GM12878 (cell line): ENCODE measurements around the gene AQP9. TPM values are rescaled to one million over a fixed set of nuclear protein-coding genes. Genes with fewer than 3 reads are reported as not detected.

Experiments used
- ATAC-seq: fragments of 200-7000 bp; cut with Tn5 transposase; 3 replicates; pipeline ENCODE4 v1.9.1; 2020; ENCODE audit warnings: mild to moderate bottlenecking, moderate library complexity
- BruUV-seq: library from RNA; stranded (reverse); fragments of 400-500 nt; replicated peaks from 2 replicates; lab custom pipeline; 2021; lab: Mats Ljungman, UMichigan
- CTCF ChIA-PET: fragments of 300-600 bp; sonication (Branson Sonifier 250); formaldehyde crosslinking; extraction: SDS; loops from one replicate; lab custom pipeline; 2021; ENCODE audit warnings: inconsistent platforms; lab: Yijun Ruan, JAX
- POLR2A ChIA-PET: fragments of 350-600 bp; formaldehyde crosslinking; extraction: SDS; loops from one replicate; lab custom pipeline; 2021; ENCODE audit warnings: inconsistent platforms; lab: Charles Lee
- RAD21 ChIA-PET: fragments of 300-600 bp; sonication (Branson Sonifier 250); formaldehyde crosslinking; loops from one replicate; lab custom pipeline; 2023; ENCODE audit warnings: antibody characterized with exemption; ENCODE audit not compliant: unreplicated experiment; lab: Charles Lee
- SMC1A ChIA-PET: fragments of 300-600 bp; sonication (Branson Sonifier 250); formaldehyde crosslinking; loops from one replicate; lab custom pipeline; 2023; ENCODE audit not compliant: unreplicated experiment, uncharacterized antibody; lab: Charles Lee
- DNase-seq: peaks from one replicate; pipeline ENCODE4 v3.0.0-alpha.2; 2011; ENCODE audit warnings: low read depth, low spot score
- FAIRE-seq: peaks from 3 replicates; lab custom pipeline; 2011; peaks lifted over from hg19 to GRCh38; lab: Jason Lieb, UNC
- H2AFZ ChIP-seq: 2 replicates; pipeline ENCODE4 v1.6.0; 2011; ENCODE audit warnings: low read depth, low read length, control low read depth; ENCODE audit not compliant: control insufficient read depth
- H3K27ac ChIP-seq: 2 replicates; pipeline ENCODE4 v1.5.1; 2011; ENCODE audit warnings: control low read depth; ENCODE audit not compliant: control insufficient read depth, insufficient read depth
- H3K27me3 ChIP-seq, 2 experiments: replicated peaks in 1 of 2; 2 replicates each; pipeline versions ENCODE4 v1.6.0 to v1.6.1; 2011; ENCODE audit warnings: low read length in 1 of 2; ENCODE audit not compliant: control insufficient read depth in 2 of 2, insufficient read depth in 2 of 2
- H3K36me3 ChIP-seq, 2 experiments: 2 replicates each; pipeline ENCODE4 v1.5.1; 2011; ENCODE audit warnings: low read length in 1 of 2; ENCODE audit not compliant: control insufficient read depth in 2 of 2, insufficient read depth in 2 of 2
- H3K4me1 ChIP-seq: 2 replicates; pipeline ENCODE4 v1.6.1; 2011; ENCODE audit warnings: mild to moderate bottlenecking, low read length, moderate library complexity, mixed read lengths; ENCODE audit not compliant: control insufficient read depth, insufficient read depth
- H3K4me2 ChIP-seq: 2 replicates; pipeline ENCODE4 v1.6.0; 2011; ENCODE audit warnings: control low read depth; ENCODE audit not compliant: control insufficient read depth, insufficient read depth
- H3K4me3 ChIP-seq: fragments of 200-600 bp; sonication (generic); 2 replicates; pipeline ENCODE4 v1.5.1; 2016
- H3K79me2 ChIP-seq: 2 replicates; pipeline ENCODE4 v1.6.0; 2011; ENCODE audit warnings: low read length; ENCODE audit not compliant: control insufficient read depth, insufficient read depth
- H3K9ac ChIP-seq: 2 replicates; pipeline ENCODE4 v1.8.0; 2011; ENCODE audit warnings: low read length, control low read depth, mixed read lengths; ENCODE audit not compliant: control insufficient read depth, insufficient read depth
- H3K9me3 ChIP-seq: replicated peaks from 3 replicates; pipeline ENCODE4 v1.5.1; 2011; ENCODE audit warnings: mild to moderate bottlenecking, low read length; ENCODE audit not compliant: control insufficient read depth, insufficient read depth
- H4K20me1 ChIP-seq: 2 replicates; pipeline ENCODE4 v1.6.0; 2011; ENCODE audit not compliant: control insufficient read depth, insufficient read depth
- CBX5 ChIP-seq: sonication (generic); IDR thresholded peaks from 2 replicates; pipeline ENCODE4 v1.6.1; 2016; ENCODE audit warnings: low read depth, moderate library complexity, mild to moderate bottlenecking, inconsistent platforms
- DPF2 ChIP-seq: fragments of 450-650 bp; IDR thresholded peaks from 2 replicates; pipeline ENCODE4 v1.6.1; 2017; ENCODE audit warnings: mild to moderate bottlenecking
- JUND ChIP-seq: IDR thresholded peaks from 2 replicates; pipeline ENCODE4 v1.6.1; 2012; ENCODE audit warnings: low read depth, mild to moderate bottlenecking, low read length, improper control_type of control experiment, moderate library complexity
- KLF5 ChIP-seq: fragments of 450-650 bp; IDR thresholded peaks from 2 replicates; pipeline ENCODE4 v1.6.1; 2014; ENCODE audit warnings: mild to moderate bottlenecking; ENCODE audit not compliant: partially characterized antibody
- NR2C1 ChIP-seq: fragments of 450-650 bp; IDR thresholded peaks from 2 replicates; pipeline ENCODE4 v1.6.1; 2017; ENCODE audit warnings: antibody characterized with exemption, mild to moderate bottlenecking, moderate library complexity
- NRF1 ChIP-seq: conservative IDR thresholded peaks from 2 replicates; pipeline ENCODE4 v1.6.1; 2011; ENCODE audit warnings: mild to moderate bottlenecking, low read depth, low read length, improper control_type of control experiment
- POU2F2 ChIP-seq: IDR thresholded peaks from 3 replicates; pipeline ENCODE4 v1.6.1; 2011; ENCODE audit warnings: low read depth, mild to moderate bottlenecking, low read length, borderline replicate concordance
- RAD51 ChIP-seq: fragments of 450-650 bp; IDR thresholded peaks from 2 replicates; pipeline ENCODE4 v1.6.1; 2016; ENCODE audit warnings: moderate library complexity, mild to moderate bottlenecking, inconsistent platforms
- SMAD5 ChIP-seq: IDR thresholded peaks from 2 replicates; pipeline ENCODE4 v1.6.1; 2016; ENCODE audit warnings: antibody characterized with exemption, low read depth
- SREBF1 ChIP-seq: IDR thresholded peaks from 2 replicates; pipeline ENCODE4 v1.6.1; 2012; ENCODE audit warnings: mild to moderate bottlenecking, low read length
- WRNIP1 ChIP-seq: IDR thresholded peaks from 2 replicates; pipeline ENCODE4 v1.6.1; 2011; ENCODE audit warnings: low read depth, low read length, improper control_type of control experiment, borderline replicate concordance
- WGBS: methylation state at CpG from one replicate; pipeline ENCODE4 v1.1.6; 2016; ENCODE audit warnings: low lambda C conversion rate; ENCODE audit not compliant: insufficient replicate concordance, insufficient coverage; ENCODE audit errors: missing lambda C conversion rate; 5-methylcytosine and 5-hydroxymethylcytosine counted together
- in situ Hi-C: fragments of 300-500 bp; cut with MboI; formaldehyde crosslinking; loops from 9 replicates; pipeline ENCODE4 v1.14.3; 2018; ENCODE audit warnings: mixed read lengths
- intact Hi-C: fragments of 100-400 bp; cut with micrococcal nuclease; formaldehyde crosslinking; loops from one replicate; pipeline ENCODE4 v1.14.2; 2022; ENCODE audit not compliant: unreplicated experiment
- polyA plus RNA-seq, 11 experiments: library from polyadenylated mRNA; depleted of rRNA in 4 of 11; unstranded in 6 of 11; stranded (reverse) in 5 of 11; fragments of >200 nt; fragmentation: Nextera tagmentation in 4 of 11; fragmentation: Illumina TruSeq in 1 of 11; extraction: Ambion mirVana in 4 of 11; extraction: Trizol in 1 of 11; gene quantifications; 1 replicate in 1 of 11; 2 replicates in 10 of 11; pipeline versions ENCODE4 v1.2.1 to v1.2.3, GENCODE V29; 2011 to 2016; ENCODE audit warnings: inconsistent platforms in 2 of 11, missing spikeins in 2 of 11, low read depth in 1 of 11
- total RNA-seq, 4 experiments: library from RNA; depleted of rRNA in 3 of 4; stranded (reverse); fragments of >200 nt in 3 of 4; fragmentation: Illumina TruSeq in 1 of 4; extraction: Trizol in 1 of 4; gene quantifications; 2 replicates each; pipeline versions ENCODE4 v1.2.1 to v1.2.3, GENCODE V29; 2013 to 2021
- TF ChIP-seq, protein P1 (sequence below): fragments of 450-650 bp; IDR thresholded peaks from 2 replicates; pipeline ENCODE4 v1.6.1; 2017; ENCODE audit warnings: antibody characterized with exemption, mild to moderate bottlenecking, moderate library complexity
- TF ChIP-seq, protein P2 (sequence below): fragments of 450-650 bp; IDR thresholded peaks from 2 replicates; pipeline ENCODE4 v1.6.1; 2018; ENCODE audit warnings: borderline replicate concordance, mild to moderate bottlenecking; ENCODE audit not compliant: partially characterized antibody
- TF ChIP-seq, protein P3 (sequence below): IDR thresholded peaks from 2 replicates; pipeline ENCODE4 v1.6.1; 2011; ENCODE audit warnings: low read depth, low read length, improper control_type of control experiment, borderline replicate concordance

The AQP9 gene
- total and polyA plus RNA-seq, 10 of the 15 experiments (the other 5 are each of a cell fraction or from before 2014, with no cell fraction given) = 0.05 to 3.0 (median 0.22) TPM

GRCh38 chr15:58163985-58164384 is 25.8 kb downstream of the AQP9 start:
- Histone ChIP-seq H3K9ac (no peak overlapping the region), H3K27me3 (peaks cover 0 to 4% of the 10 kb centered on the region in 2 experiments; a peak in 2 of 4 replicates), H3K9me3 (no peaks in the 10 kb centered on the region), H2AFZ (no peak overlapping the region), H4K20me1 (no peaks in the 10 kb centered on the region), H3K27ac (no peak overlapping the region), H3K79me2 (no peaks in the 10 kb centered on the region), H3K4me3 (no peak overlapping the region), H3K4me2 (no peak overlapping the region), H3K36me3 (no peaks in the 10 kb centered on the region), H3K4me1 (no peaks in the 10 kb centered on the region)
- ChIA-PET POLR2A (no interaction called here), SMC1A (no interaction called here), CTCF (no interaction called here), RAD21 (no interaction called here)
- no TSS peak for BruUV-seq
- ATAC-seq (no peak), FAIRE-seq (no peak), DNase-seq (no peak)
- in situ Hi-C loops = no loop called here
- intact Hi-C loops = no loop called here
- TF ChIP-seq RAD51 (no peak), JUND (no peak), SMAD5 (no peak), NR2C1 (no peak), NRF1 (no peak), WRNIP1 (no peak), DPF2 (no peak), SREBF1 (no peak), POU2F2 (no peak), CBX5 (no peak), KLF5 (no peak)
- TF ChIP-seq, protein P1, sequence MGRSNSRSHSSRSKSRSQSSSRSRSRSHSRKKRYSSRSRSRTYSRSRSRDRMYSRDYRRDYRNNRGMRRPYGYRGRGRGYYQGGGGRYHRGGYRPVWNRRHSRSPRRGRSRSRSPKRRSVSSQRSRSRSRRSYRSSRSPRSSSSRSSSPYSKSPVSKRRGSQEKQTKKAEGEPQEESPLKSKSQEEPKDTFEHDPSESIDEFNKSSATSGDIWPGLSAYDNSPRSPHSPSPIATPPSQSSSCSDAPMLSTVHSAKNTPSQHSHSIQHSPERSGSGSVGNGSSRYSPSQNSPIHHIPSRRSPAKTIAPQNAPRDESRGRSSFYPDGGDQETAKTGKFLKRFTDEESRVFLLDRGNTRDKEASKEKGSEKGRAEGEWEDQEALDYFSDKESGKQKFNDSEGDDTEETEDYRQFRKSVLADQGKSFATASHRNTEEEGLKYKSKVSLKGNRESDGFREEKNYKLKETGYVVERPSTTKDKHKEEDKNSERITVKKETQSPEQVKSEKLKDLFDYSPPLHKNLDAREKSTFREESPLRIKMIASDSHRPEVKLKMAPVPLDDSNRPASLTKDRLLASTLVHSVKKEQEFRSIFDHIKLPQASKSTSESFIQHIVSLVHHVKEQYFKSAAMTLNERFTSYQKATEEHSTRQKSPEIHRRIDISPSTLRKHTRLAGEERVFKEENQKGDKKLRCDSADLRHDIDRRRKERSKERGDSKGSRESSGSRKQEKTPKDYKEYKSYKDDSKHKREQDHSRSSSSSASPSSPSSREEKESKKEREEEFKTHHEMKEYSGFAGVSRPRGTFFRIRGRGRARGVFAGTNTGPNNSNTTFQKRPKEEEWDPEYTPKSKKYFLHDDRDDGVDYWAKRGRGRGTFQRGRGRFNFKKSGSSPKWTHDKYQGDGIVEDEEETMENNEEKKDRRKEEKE = no peak
- TF ChIP-seq, protein P2, sequence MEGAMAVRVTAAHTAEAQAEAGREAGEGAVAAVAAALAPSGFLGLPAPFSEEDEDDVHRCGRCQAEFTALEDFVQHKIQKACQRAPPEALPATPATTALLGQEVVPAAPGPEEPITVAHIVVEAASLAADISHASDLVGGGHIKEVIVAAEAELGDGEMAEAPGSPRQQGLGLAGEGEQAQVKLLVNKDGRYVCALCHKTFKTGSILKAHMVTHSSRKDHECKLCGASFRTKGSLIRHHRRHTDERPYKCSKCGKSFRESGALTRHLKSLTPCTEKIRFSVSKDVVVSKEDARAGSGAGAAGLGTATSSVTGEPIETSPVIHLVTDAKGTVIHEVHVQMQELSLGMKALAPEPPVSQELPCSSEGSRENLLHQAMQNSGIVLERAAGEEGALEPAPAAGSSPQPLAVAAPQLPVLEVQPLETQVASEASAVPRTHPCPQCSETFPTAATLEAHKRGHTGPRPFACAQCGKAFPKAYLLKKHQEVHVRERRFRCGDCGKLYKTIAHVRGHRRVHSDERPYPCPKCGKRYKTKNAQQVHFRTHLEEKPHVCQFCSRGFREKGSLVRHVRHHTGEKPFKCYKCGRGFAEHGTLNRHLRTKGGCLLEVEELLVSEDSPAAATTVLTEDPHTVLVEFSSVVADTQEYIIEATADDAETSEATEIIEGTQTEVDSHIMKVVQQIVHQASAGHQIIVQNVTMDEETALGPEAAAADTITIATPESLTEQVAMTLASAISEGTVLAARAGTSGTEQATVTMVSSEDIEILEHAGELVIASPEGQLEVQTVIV = no peak
- TF ChIP-seq, protein P3, sequence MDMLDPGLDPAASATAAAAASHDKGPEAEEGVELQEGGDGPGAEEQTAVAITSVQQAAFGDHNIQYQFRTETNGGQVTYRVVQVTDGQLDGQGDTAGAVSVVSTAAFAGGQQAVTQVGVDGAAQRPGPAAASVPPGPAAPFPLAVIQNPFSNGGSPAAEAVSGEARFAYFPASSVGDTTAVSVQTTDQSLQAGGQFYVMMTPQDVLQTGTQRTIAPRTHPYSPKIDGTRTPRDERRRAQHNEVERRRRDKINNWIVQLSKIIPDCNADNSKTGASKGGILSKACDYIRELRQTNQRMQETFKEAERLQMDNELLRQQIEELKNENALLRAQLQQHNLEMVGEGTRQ = no peak
- 51% methylated on average over 4 of the region's 4 CpGs for WGBS
